ENCODE measurements around the gene PLXNA1. TPM values are rescaled to one million over a fixed set of nuclear protein-coding genes. Genes with fewer than 3 reads are reported as not detected.

Gene PLXNA1
- total and polyA plus RNA-seq, 2 of the 8 experiments (the other 6 are each of a cell fraction or from before 2014, with no cell fraction given): 47.5 to 54.9 TPM

GRCh38 chr3:126998320-126998719 is 15.4 kb downstream of the PLXNA1 start:
- Histone ChIP-seq H3K9me3 (ENCODE audit: insufficient read depth in 2 of 2, low read depth in 1 of 2, low read length in 1 of 2) (no peaks in the 10 kb centered on the region), H3K36me3 (ENCODE audit: control insufficient read depth in 2 of 4, insufficient read depth in 4 of 4, low read length in 3 of 4) (no peaks in the 10 kb centered on the region), H4K8ac (ENCODE audit: extremely low read depth, insufficient read depth, low read length) (peak overlapping the region; percentile 65; the same call in 1 of the 2 replicates), H2BK12ac (ENCODE audit: low read depth, low read length) (no peak overlapping the region), H2BK20ac (ENCODE audit: low read length) (no peak overlapping the region), H3K4me2 (ENCODE audit: insufficient read depth in 1 of 2, low read depth in 2 of 2, low read length in 2 of 2) (no peak overlapping the region), H3K14ac (ENCODE audit: insufficient read length) (no peak overlapping the region), H3K4me3 (ENCODE audit: extremely low read depth in 1 of 4, insufficient read depth in 2 of 4, low read depth in 3 of 4, low read length in 4 of 4) (no peak overlapping the region), H3K4me1 (replicated peaks in 1 of 4; ENCODE audit: control insufficient read depth in 3 of 4, insufficient read depth in 4 of 4, low read length in 3 of 4) (peaks cover 0 to 20% (median 14%) of the 10 kb centered on the region in 4 experiments; a peak in 6 of 7 replicates), H4K91ac (replicated peaks; ENCODE audit: insufficient read length, low read length) (no peak overlapping the region), H4K5ac (ENCODE audit: insufficient read length, low read depth, low read length) (no peak overlapping the region), H2AFZ (ENCODE audit: low read length) (no peak overlapping the region), H3K9ac (replicated peaks in 1 of 4; ENCODE audit: extremely low read depth in 1 of 4, low read depth in 3 of 4, low read length in 3 of 4) (no peak overlapping the region), H2BK15ac (ENCODE audit: low read length) (no peak overlapping the region), H2AK5ac (ENCODE audit: low read depth, low read length) (no peak overlapping the region), H3K23ac (ENCODE audit: insufficient read length) (no peak overlapping the region), H3K79me2 (ENCODE audit: control insufficient read depth in 1 of 2, insufficient read depth in 2 of 2, low read length in 2 of 2) (peaks cover 0 to 53% of the 10 kb centered on the region in 2 experiments; a peak in 2 of 4 replicates), H3K4ac (replicated peaks; ENCODE audit: insufficient read length, low read depth, low read length) (no peak overlapping the region), H3K18ac (ENCODE audit: extremely low read depth, low read length) (no peak overlapping the region), H2BK120ac (replicated peaks; ENCODE audit: low read depth, low read length) (no peak overlapping the region), H3K27ac (ENCODE audit: low read depth, low read length) (no peak overlapping the region), H3K23me2 (ENCODE audit: low read depth, low read length) (no peaks in the 10 kb centered on the region), H4K20me1 (replicated peaks in 1 of 2; ENCODE audit: control insufficient read depth in 1 of 2, insufficient read depth in 2 of 2, low read length in 2 of 2) (peaks cover 15 to 50% of the 10 kb centered on the region in 2 experiments), H3K27me3 (replicated peaks in 1 of 4; ENCODE audit: control insufficient read depth in 3 of 4, extremely low read depth in 1 of 4, insufficient read depth in 3 of 4, low read length in 3 of 4) (no peaks in the 10 kb centered on the region), H3K79me1 (ENCODE audit: low read depth, low read length) (peaks cover 27% of the 10 kb centered on the region), H3K56ac (replicated peaks; ENCODE audit: insufficient read length, low read depth, low read length) (no peak overlapping the region), H2BK5ac (ENCODE audit: low read depth, low read length) (peak overlapping the region; percentile 63; the same call in 1 of the 2 replicates)
- FAIRE-seq (no peak), DNase-seq (ENCODE audit: low read depth in 1 of 2, low spot score in 2 of 2) (no peak)
- CTCF ChIA-PET (ENCODE audit: partially characterized antibody): interaction anchor here (0.8 to 1.7 kb wide), 5 partner anchors 13 to 344 kb away, joined by 3 to 6 read pairs (median 3); no protein-coding TSS in a partner anchor
- POLR2A ChIA-PET (ENCODE audit: partially characterized antibody): interaction anchor here (1.0 kb wide), 1 partner anchor 261 kb away, joined by 3 read pairs; no protein-coding TSS in a partner anchor
- TF ChIP-seq MAFK (IDR thresholded peaks at IDR 0.05; ENCODE audit: low read depth, low read length) (no peak), KDM4A (IDR thresholded peaks at IDR 0.05; ENCODE audit: low read depth, low read length, severe bottlenecking) (no peak), BACH1 (IDR thresholded peaks at IDR 0.05; ENCODE audit: low read length) (no peak), JUND (IDR thresholded peaks at IDR 0.05; ENCODE audit: low read length) (no peak), HDAC6 (IDR thresholded peaks at IDR 0.05; ENCODE audit: low read depth, low read length) (no peak)
- 95% methylated on average over 4 of the region's 4 CpGs; no CpG with 5 or more reads in 1 of the 2 experiments for WGBS, 2 experiments (ENCODE audit: extremely low coverage in 1 of 2, insufficient coverage in 1 of 2, insufficient read length in 1 of 2, insufficient replicate concordance in 2 of 2, low coverage in 1 of 2, low lambda C conversion rate in 2 of 2, missing lambda C conversion rate in 1 of 2)

Measured in H1 (cell line).